NCI-H226 (cell line): Measurements from ENCODE around the gene FADD.

Experiments used
- DNase-seq: peaks from one replicate; pipeline ENCODE4 v3.0.0-alpha.2; 2015

Gene FADD, protein sequence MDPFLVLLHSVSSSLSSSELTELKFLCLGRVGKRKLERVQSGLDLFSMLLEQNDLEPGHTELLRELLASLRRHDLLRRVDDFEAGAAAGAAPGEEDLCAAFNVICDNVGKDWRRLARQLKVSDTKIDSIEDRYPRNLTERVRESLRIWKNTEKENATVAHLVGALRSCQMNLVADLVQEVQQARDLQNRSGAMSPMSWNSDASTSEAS

GRCh38 chr11:70202920-70203750, at the start of gene FADD:
TSS of gene FADD (plus strand) at chr11:70203296. CDS start at chr11:70203460, 164 bp downstream.
- DNase-seq = peak; percentile 90

DNA sequence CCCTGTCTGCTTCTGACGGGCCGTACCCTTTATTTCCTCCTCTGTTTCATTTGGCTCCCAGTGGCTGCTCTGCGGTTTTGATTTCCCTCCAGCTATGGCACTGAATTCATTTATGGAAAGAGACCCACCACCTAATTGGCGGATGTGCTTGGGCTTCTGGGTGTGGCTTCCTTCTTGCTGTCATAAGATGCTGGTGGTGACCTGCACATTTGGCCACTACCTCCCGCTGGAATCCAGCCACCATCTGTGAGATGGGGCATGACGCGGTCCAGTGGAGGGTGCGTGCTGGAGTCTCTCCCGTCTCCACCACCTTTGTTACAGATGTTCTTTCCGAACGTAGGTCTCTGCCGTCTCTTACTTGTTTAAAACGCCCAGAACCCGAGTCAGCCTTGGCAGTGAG, 47.7 kb upstream of the FADD start:
- no peak for DNase-seq

- no peak for DNase-seq
These were observed 46.6 kb upstream of the FADD start for GRCh38 chr11:70156291-70157037.

DNA sequence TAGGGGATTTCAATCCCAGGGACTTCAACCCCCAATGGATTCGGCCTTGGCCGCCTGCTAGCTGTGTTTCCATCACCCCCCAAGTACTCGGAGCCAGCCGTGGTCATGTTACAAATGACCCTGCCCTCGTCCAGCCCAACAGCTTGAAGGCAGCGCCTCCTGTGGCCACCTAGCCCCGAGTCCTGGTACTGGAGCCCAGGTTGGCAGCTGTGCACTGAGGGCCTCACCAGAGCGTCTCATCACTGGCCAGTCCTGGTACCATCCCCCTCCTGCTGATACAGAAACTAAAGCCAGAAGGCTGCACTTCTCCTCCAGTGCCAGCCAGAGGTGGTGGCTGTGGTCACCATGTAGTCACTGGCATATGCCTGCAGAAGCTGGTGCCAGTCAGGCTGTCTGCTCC, 44.9 kb upstream of the FADD start:
- DNase-seq = no peak

DNA sequence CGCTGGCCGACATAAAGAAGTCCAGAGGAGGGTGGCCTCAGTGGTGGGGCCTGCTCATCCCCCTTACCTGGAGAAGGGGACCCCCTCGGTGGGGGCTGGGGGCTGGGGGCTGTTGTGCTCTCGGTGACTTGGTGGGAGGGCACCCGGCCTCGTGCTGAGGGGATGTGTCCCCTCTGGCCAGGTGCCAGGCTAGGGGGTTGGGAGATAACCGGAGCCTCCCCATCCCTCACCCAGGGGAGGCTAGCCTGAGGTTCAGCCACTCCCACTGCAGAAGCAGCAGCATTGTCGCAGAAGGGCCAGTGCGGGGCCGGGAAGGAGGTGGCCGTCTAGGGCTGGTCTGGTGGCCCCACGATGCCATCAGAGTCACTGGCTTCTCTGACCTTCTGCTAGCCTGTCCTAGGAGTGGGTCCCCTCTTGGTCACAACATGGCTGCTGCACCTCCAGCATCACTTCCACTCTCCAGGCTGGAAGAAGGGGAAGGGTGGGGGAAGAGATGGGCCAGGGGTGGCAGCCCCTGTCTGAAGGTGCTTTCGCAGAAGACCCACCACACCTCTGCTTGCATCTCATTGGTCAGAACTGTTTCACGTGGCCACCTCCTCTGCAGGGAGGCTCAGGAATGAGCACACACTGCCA, 44.2 kb upstream of the FADD start:
- no peak for DNase-seq

DNA sequence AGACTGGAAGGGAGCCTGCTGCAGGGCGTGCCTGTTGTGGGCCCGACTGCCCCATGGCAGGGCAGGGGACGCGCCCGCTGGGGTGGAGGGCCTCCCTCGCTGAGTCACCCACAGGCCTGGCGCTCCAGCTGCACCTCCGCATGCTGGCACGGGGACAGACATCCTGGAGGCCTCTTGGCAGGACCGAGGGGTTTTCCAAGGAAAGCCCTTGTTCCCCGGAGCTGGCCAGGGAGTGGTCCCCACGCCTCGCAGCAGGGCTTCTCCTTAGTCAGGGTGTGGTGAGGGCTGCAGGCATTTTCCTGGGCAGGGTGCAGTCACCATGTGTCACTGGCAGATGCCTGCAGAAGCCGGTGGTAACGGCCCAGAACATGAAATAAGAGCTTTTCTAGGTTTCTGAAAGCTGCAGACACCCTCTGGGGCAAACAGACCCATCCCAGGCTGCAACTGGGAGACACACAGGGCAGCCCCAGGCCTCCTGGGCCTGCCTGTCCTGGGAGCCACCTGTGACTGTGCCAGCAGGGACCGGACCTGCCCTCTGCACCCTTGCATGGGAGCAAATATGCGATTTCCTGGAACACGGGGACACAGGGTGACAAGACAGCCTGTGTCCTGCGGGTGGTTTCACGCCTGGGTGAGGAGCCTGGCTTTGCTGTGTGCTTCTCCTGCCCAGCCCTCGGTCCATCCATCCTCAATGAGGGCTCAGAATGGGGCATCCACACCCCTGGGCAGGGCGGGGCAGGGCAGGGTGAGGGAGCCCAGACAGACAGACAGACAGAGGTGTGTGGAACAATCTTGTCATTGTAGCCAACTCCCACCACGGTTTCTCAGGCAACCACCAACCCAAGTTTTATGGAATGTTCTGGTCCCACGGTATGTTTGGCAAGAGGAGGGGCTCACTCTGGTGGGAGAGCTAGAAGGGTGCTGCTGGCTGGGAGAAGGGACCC, 43.2 kb upstream of the FADD start:
- DNase-seq = peak; percentile 69

GRCh38 chr11:70161043-70161625, 42.0 kb upstream of the FADD start:
- no peak for DNase-seq

- DNase-seq = no peak
These were observed 38.4 kb upstream of the FADD start for GRCh38 chr11:70164705-70165104.

GRCh38 chr11:70167120-70167519, 36.0 kb upstream of the FADD start:
- no peak for DNase-seq

- no peak for DNase-seq
These were observed 35.2 kb upstream of the FADD start for GRCh38 chr11:70167723-70168404.

DNA sequence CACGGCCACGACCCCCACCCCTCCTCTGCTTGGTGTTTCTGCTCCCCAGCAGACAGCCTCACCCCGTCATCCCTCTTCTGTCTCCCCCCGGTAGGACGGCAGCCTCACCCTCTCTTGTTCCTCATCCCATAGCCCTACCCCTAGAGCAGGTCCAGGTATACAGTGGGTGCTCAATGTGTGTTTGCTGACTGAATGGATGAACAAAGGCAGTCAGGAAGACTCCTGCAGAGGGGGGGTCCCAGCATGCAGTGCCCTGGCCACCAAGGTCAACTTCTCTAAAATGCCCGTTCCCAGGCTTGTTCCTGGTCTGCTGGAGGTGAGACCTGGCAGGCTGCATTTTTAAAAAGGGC, 34.7 kb upstream of the FADD start:
- DNase-seq = no peak

DNA sequence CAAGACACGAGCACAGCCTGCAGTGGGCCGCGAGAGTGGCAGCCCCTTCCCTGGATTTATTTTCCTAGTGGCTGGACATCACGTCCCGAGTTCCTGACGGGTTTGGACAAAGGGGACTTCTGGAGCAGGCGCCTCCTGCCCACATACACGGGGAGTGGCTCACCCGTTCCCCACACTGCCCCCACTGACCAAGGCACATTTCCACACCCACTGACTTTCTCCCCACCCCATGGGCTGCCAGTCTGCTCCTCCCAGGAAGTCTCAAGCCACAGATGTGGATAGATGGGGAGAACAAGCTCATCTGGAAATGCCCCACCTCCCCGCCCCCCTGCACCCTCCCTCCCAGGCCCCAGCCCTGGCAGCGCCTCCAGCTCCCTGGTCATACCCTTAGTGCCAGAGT, 34.0 kb upstream of the FADD start:
- DNase-seq = no peak

DNA sequence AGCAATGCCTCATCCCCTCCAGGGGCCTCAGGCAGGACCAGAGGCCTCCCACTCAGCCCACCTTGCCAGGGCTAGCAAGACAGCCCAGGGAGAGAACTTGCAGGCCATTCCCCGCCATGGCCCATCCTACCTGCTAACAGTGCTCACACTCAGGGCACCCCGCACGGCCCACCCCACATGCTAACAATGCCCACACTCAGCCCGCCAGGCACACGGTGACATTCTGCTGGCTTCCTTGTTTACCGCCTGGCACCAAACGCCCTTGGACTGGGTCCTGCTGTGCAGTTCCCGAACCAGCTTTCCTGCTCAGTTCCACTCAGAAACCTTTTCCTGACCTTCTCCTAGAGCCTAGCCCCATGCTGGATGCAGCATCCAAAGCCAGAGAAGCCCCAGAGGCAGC, 33.5 kb upstream of the FADD start:
- DNase-seq = no peak

- no peak for DNase-seq
These were observed 32.4 kb upstream of the FADD start for GRCh38 chr11:70170596-70171210.

GRCh38 chr11:70173018-70173417, 30.1 kb upstream of the FADD start:
- DNase-seq = no peak

GRCh38 chr11:70174547-70175235, 28.4 kb upstream of the FADD start:
- DNase-seq = no peak

DNA sequence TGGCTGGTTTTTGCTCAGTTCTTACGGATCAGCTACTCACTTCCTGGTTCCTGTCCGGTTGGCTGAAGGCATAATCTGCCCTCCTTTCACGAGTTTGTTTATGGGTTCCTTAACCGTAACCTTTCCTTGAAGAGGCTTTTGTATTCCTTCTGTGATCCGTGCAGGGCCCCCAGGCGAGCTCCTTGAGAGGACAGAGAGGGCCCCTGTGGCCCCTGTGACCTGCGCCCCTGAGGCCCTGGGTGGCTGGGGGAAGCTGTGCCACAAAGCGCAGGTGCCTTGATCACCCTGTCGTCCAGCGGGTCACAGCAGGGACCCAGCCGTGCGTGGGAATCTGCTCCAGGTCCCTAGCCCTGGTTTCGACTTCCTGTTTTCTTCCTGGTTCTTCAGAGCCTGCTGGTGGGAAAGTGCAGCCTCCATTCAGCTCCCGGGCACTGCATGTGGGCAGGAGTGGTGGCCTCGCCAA, 27.8 kb upstream of the FADD start:
- DNase-seq = no peak

- DNase-seq = no peak
These were observed 26.0 kb upstream of the FADD start for GRCh38 chr11:70176940-70177689.

DNA sequence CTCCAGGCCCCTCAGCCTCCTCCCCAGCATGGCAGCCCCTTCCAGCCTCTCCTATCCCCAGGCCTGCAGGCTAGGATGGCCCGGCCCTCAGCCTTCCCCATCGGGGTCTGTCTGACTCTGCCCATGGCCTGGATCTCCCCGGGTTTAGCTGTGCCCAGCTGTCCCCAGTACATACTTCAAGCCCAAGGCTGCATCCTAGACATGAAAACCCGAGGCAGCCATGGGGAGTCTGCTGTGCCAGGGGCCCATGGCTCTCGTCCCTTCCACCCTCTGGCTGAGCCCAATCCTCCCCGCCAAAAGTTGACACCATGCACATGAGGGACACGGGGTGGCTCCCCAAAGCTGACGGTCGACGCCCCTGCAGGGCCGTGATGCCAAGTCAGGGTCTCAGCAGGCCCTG, 22.2 kb upstream of the FADD start:
- no peak for DNase-seq
